Left lung (tissue), 10 donors: ENCODE results near the gene HAAO. TPM values are rescaled to one million over a fixed set of nuclear protein-coding genes. Genes with fewer than 3 reads are reported as not detected.

Source experiments
- ATAC-seq: fragments of 200-7000 bp; cut with Tn5 transposase; one replicate; pipeline ENCODE4 v1.9.1; 2020; ENCODE audit warnings: moderate library complexity
- DNase-seq, 4 donors: peaks; one replicate each; pipeline ENCODE4 v3.0.0-alpha.2; 2013 to 2020
- H3K27ac ChIP-seq, 2 donors: fragments of 200-600 bp; sonication (generic) in 1 of 2; one replicate each; pipeline versions ENCODE4 v1.5.0 to v1.8.0; 2020 to 2021
- H3K27me3 ChIP-seq, 2 donors: fragments of 200-600 bp; sonication (generic) in 1 of 2; one replicate each; pipeline versions ENCODE4 v1.5.0 to v1.8.0; 2020 to 2021
- H3K36me3 ChIP-seq, 2 donors: fragments of 200-600 bp; sonication (generic) in 1 of 2; one replicate each; pipeline versions ENCODE4 v1.5.0 to v1.8.0; 2020 to 2021
- H3K4me1 ChIP-seq, 2 donors: fragments of 200-600 bp; one replicate each; pipeline ENCODE4 v1.8.0; 2021
- H3K4me3 ChIP-seq, 2 donors: fragments of 200-600 bp; sonication (generic) in 1 of 2; one replicate each; pipeline versions ENCODE4 v1.5.0 to v1.8.0; 2020 to 2021; ENCODE audit warnings: mild to moderate bottlenecking in 1 of 2
- H3K9me3 ChIP-seq, 2 donors: fragments of 200-600 bp; sonication (generic) in 1 of 2; one replicate each; pipeline versions ENCODE4 v1.5.0 to v1.8.0; 2020 to 2021
- intact Hi-C, 2 donors: fragments of 100-400 bp; cut with DNase I; formaldehyde crosslinking; loops; one replicate each; pipeline versions ENCODE4 v1.11.2 to v1.14.2; 2022
- polyA plus RNA-seq, 6 donors: library from polyadenylated mRNA; unstranded; fragments of 120-200 nt; gene quantifications; one replicate each; pipeline ENCODE4 v1.2.1, GENCODE V29; 2013; ENCODE audit not compliant: insufficient read length in 6 of 6
- total RNA-seq, 2 donors: library from RNA; stranded (reverse); fragmentation: NEBNext Ultra II Directional; extraction: Animal tissue kit (Norgen Biotek cat#: 25700); gene quantifications; one replicate each; pipeline ENCODE4 v1.2.1, GENCODE V29; 2021
- TF ChIP-seq, protein P1 (sequence below), 2 donors: fragments of 200-600 bp; sonication (generic) in 1 of 2; IDR thresholded peaks; one replicate each; pipeline versions ENCODE4 v1.5.0 to v1.8.0; 2021; ENCODE audit warnings: antibody characterized with exemption in 2 of 2
- donor health status: DM: no; HTN: yes; CAD: no.
- donor health status: DM: no; HTN: no; CAD: no.

The HAAO gene
- total and polyA plus RNA-seq, 8 donors: 6.2 to 32.8 (median 28.3) TPM

DNA sequence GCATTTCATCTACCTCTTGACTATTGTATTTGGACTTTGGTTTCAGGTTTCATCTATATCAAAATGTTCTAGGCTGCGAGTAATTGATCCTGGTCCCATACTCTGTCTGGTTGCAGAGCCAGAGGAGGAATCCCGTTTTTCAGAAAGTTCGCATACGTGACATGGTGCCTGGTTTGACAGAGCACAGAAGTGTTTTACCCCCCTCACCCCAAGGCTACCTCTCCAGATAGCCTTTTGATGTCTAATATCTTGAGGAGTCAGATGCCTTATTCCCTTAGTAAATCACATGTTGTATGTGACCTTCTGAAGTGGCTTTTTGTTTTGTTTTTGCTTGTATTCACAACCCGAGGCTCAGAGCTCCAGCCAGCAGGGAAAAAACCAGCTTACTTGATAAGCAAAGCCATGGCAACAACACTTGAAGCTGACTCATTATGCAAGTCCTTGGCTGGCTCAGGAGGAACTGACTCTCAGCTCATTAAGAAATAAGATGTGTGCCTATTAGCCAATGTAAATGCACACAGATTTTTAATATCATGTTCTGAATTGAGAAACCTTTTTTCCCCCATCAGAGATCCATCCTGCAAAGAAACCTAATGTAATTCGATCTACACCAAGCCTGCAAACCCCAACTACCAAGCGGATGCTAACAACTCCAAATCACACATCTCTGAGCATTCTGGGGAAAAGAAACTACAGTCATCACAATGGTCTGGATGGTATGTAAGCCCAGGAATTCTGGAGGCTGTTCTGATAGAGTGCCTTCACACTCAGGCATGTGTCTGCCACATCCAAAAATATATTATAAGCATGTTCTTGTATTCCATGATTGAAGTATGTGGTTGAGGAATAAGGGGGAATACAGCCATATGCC lies 69.8 kb downstream of the HAAO start:
- DNase-seq (peak in 3 of 4 donors; percentile 79 to 94 (median 92)), ATAC-seq (peak; percentile 94)
- intact Hi-C loops: no loop called here
- TF ChIP-seq, protein P1, sequence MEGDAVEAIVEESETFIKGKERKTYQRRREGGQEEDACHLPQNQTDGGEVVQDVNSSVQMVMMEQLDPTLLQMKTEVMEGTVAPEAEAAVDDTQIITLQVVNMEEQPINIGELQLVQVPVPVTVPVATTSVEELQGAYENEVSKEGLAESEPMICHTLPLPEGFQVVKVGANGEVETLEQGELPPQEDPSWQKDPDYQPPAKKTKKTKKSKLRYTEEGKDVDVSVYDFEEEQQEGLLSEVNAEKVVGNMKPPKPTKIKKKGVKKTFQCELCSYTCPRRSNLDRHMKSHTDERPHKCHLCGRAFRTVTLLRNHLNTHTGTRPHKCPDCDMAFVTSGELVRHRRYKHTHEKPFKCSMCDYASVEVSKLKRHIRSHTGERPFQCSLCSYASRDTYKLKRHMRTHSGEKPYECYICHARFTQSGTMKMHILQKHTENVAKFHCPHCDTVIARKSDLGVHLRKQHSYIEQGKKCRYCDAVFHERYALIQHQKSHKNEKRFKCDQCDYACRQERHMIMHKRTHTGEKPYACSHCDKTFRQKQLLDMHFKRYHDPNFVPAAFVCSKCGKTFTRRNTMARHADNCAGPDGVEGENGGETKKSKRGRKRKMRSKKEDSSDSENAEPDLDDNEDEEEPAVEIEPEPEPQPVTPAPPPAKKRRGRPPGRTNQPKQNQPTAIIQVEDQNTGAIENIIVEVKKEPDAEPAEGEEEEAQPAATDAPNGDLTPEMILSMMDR (IDR thresholded peaks at IDR 0.05): no peak
- Histone ChIP-seq H3K9me3 (no peaks in the 10 kb centered on the region), H3K27ac (peak overlapping the region; percentile 23 to 57), H3K27me3 (no peaks in the 10 kb centered on the region), H3K4me1 (no peaks in the 10 kb centered on the region), H3K4me3 (no peak overlapping the region), H3K36me3 (no peaks in the 10 kb centered on the region)

DNA sequence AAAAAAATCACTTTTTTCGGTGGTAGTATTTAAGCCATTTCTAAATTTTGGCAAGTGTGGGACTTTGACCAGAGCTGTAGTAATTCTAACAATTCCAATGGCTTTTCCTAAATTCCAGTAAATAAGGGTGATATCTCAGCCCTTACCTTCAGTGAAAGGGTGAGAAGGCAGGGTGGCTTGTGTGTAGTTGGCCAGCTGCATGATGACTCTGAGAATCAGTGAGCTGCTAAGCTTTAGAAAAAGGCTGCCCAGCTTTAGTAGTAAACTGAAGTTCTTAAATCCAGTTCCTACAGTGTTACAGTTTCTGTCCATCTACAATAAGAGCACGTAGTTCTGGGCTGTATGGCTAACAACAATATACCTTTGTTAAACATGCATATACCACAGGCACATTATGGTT lies 70.5 kb downstream of the HAAO start:
- Histone ChIP-seq H3K9me3 (no peaks in the 10 kb centered on the region), H3K27me3 (no peaks in the 10 kb centered on the region), H3K4me3 (no peak overlapping the region), H3K4me1 (no peaks in the 10 kb centered on the region), H3K27ac (peak overlapping the region in 1 of 2 donors; percentile 23), H3K36me3 (no peaks in the 10 kb centered on the region)
- intact Hi-C loops: no loop called here
- peak; percentile 10 for ATAC-seq
- DNase-seq: no peak
- TF ChIP-seq, protein P1 (IDR thresholded peaks at IDR 0.05): no peak

Other genes with a start within 250 kb of the HAAO start
- gene MTA3, start 224.0 kb downstream of the HAAO start, total RNA-seq: 10 to 100 TPM; 23.9 to 34.8 TPM
- gene MTA3, start 224.0 kb downstream of the HAAO start, polyA plus RNA-seq: 10 to 100 TPM; 59.5 to 82.8 (median 72.4) TPM
- gene OXER1, start 28.4 kb downstream of the HAAO start, total RNA-seq: 1 to 10 TPM; 1.7 to 2.7 TPM
- gene OXER1, start 28.4 kb downstream of the HAAO start, polyA plus RNA-seq: 1 to 10 TPM; 8.0 to 9.9 (median 9.6) TPM